GM18511 (cell line): ENCODE data around the gene PAM.
A peak's percentile ranks its signal among the peaks of the same experiment; 100 is the strongest.
"Not testable (repeated sequence)": the region's sequence is repeated elsewhere in the genome, so short reads cannot be mapped to it uniquely, and the experiment has no call there.

Experiments
- ATAC-seq: cut with Tn5 transposase; IDR thresholded peaks from one replicate; pipeline ENCODE4 v1.9.1; 2021; ENCODE audit warnings: mild to moderate bottlenecking, moderate library complexity; ENCODE audit not compliant: unreplicated experiment

Gene PAM

GRCh38 chr5:102975457-102976182 lies 220.5 kb downstream of the PAM start:
- no peak for ATAC-seq

- no peak for ATAC-seq
These were observed 227.0 kb downstream of the PAM start for GRCh38 chr5:102981957-102982635.

- no peak for ATAC-seq
These were observed 231.0 kb downstream of the PAM start for GRCh38 chr5:102986074-102986473.

GRCh38 chr5:102988459-102988858 lies 233.4 kb downstream of the PAM start:
- no peak for ATAC-seq

- ATAC-seq, result no peak
These were observed 236.7 kb downstream of the PAM start for GRCh38 chr5:102991802-102992201.

- no peak for ATAC-seq
These were observed 241.0 kb downstream of the PAM start for GRCh38 chr5:102996011-102996575.

- ATAC-seq, result no peak
These were observed 243.1 kb downstream of the PAM start for GRCh38 chr5:102998224-102998623.

GRCh38 chr5:102999191-102999590 lies 244.1 kb downstream of the PAM start:
- no peak for ATAC-seq

GRCh38 chr5:102999621-103000020 lies 244.5 kb downstream of the PAM start:
- not testable (repeated sequence) for ATAC-seq

- no peak for ATAC-seq
These were observed 245.0 kb downstream of the PAM start for GRCh38 chr5:103000089-103000488.

GRCh38 chr5:103003872-103004271 lies 248.8 kb downstream of the PAM start:
- ATAC-seq, result no peak

GRCh38 chr5:103005276-103005675 lies 250.2 kb downstream of the PAM start:
- ATAC-seq, result no peak

- ATAC-seq, result no peak
These were observed 251.8 kb downstream of the PAM start for GRCh38 chr5:103006921-103007320.

GRCh38 chr5:103010168-103010567 lies 255.1 kb downstream of the PAM start:
- ATAC-seq, result no peak

- ATAC-seq, result no peak
These were observed 258.9 kb downstream of the PAM start for GRCh38 chr5:103013933-103014552.

GRCh38 chr5:103014983-103015382 lies 259.9 kb downstream of the PAM start:
- ATAC-seq, result no peak

GRCh38 chr5:103016167-103016566 lies 261.1 kb downstream of the PAM start:
- no peak for ATAC-seq

GRCh38 chr5:103019804-103020203 lies 264.7 kb downstream of the PAM start:
- no peak for ATAC-seq

- peak; percentile 95 for ATAC-seq
These were observed 266.2 kb downstream of the PAM start for GRCh38 chr5:103021314-103021713.

GRCh38 chr5:103027267-103027666 lies 272.2 kb downstream of the PAM start:
- ATAC-seq, result no peak

GRCh38 chr5:103031607-103032006 lies 276.5 kb downstream of the PAM start:
- ATAC-seq, result no peak

- no peak for ATAC-seq
These were observed 278.6 kb downstream of the PAM start for GRCh38 chr5:103033696-103034095.
